SK-N-SH treated with all-trans-retinoic acid at 6 μM for 48 hours (cell line): ENCODE measurements around the gene SNN.

Experiments
- CREB5 ChIP-seq: fragments of 250-450 bp; sonication (Bioruptor Pico); IDR thresholded peaks from 2 replicates; pipeline ENCODE4 v1.5.1; 2020; ENCODE audit warnings: low read depth, mild to moderate bottlenecking, moderate library complexity
- CSDC2 ChIP-seq: fragments of 250-450 bp; sonication (Bioruptor Pico); IDR thresholded peaks from 2 replicates; pipeline ENCODE4 v1.5.0; 2020; ENCODE audit warnings: mild to moderate bottlenecking, moderate library complexity
- POU6F1 ChIP-seq: fragments of 250-450 bp; sonication (Bioruptor Pico); IDR thresholded peaks from 2 replicates; pipeline ENCODE4 v1.8.0; 2021; ENCODE audit warnings: low read depth, mild to moderate bottlenecking, moderate library complexity, borderline replicate concordance
- PPARA ChIP-seq: fragments of 250-450 bp; sonication (Bioruptor Pico); IDR thresholded peaks from 2 replicates; pipeline ENCODE4 v1.5.0; 2020; ENCODE audit warnings: mild to moderate bottlenecking, borderline replicate concordance
- ZC3H10 ChIP-seq: fragments of 250-450 bp; sonication (Bioruptor Pico); IDR thresholded peaks from 2 replicates; pipeline ENCODE4 v1.5.1; 2021; ENCODE audit warnings: mild to moderate bottlenecking, moderate library complexity

- TF ChIP-seq ZC3H10 (CRISPR knock-in tag) (no peak), CSDC2 (CRISPR knock-in tag) (no peak), CREB5 (CRISPR knock-in tag) (no peak), PPARA (no peak), POU6F1 (CRISPR knock-in tag) (no peak)
Observed at GRCh38 chr16:11715246-11715947, 47.1 kb downstream of the SNN start.
